Measurements from ENCODE around the gene EREG. TPM values are rescaled to one million over a fixed set of nuclear protein-coding genes. Genes with fewer than 3 reads are reported as not detected.

EREG gene
- total and polyA plus RNA-seq, 7 donors = 0.71 to 5.8 (median 2.0) TPM

GRCh38 chr4:74318276-74318675, 46.7 kb upstream of the EREG start:
- no peak overlapping the region for H3K4me3 ChIP-seq
- 40 to 74% methylated on average over 2 of the region's 2 CpGs for WGBS, 2 donors
- intact Hi-C loops (cut with DNase I) = loop anchor here (10.0 kb wide), 1 partner anchor 123 kb away; no protein-coding TSS in a partner anchor

GRCh38 chr4:74319470-74319869, 45.5 kb upstream of the EREG start:
- Histone ChIP-seq H3K4me1 (peaks cover 0 to 5% (median 0%) of the 10 kb centered on the region in 4 donors), H3K27me3 (no peaks in the 10 kb centered on the region), H3K36me3 (no peaks in the 10 kb centered on the region), H3K4me3 (no peak overlapping the region), H3K9me3 (no peaks in the 10 kb centered on the region), H3K27ac (no peak overlapping the region)
- intact Hi-C loops (cut with DNase I) = loop anchor here (10.0 kb wide), 1 partner anchor 125 kb away; no protein-coding TSS in a partner anchor
- TF ChIP-seq CTCF (IDR thresholded peaks at IDR 0.05) (no peak), POLR2A (IDR thresholded peaks at IDR 0.05) (no peak), EP300 (IDR thresholded peaks at IDR 0.05) (no peak), POLR2AphosphoS5 (IDR thresholded peaks at IDR 0.05) (no peak)
- WGBS, 2 donors = 75 to 84% methylated on average over 6 of the region's 6 CpGs
- no peak for DNase-seq

More at GRCh38 chr4:74318276-74318675, 46.7 kb upstream of the EREG start:
- Histone ChIP-seq H3K27ac (no peak overlapping the region), H3K27me3 (no peaks in the 10 kb centered on the region), H3K9me3 (no peaks in the 10 kb centered on the region), H3K36me3 (no peaks in the 10 kb centered on the region), H3K4me1 (peaks cover 0 to 5% (median 0%) of the 10 kb centered on the region in 4 donors)
- no peak for TF ChIP-seq POLR2A (IDR thresholded peaks at IDR 0.05)
- TF ChIP-seq POLR2AphosphoS5 (IDR thresholded peaks at IDR 0.05) = no peak
- TF ChIP-seq CTCF (IDR thresholded peaks at IDR 0.05) = no peak
- TF ChIP-seq EP300 (IDR thresholded peaks at IDR 0.05) = no peak
- DNase-seq = no peak

GRCh38 chr4:74320559-74321118, 44.3 kb upstream of the EREG start:
- WGBS, 2 donors = 41 to 42% methylated on average over 4 of the region's 4 CpGs
- intact Hi-C loops (cut with DNase I) = no loop called here

GRCh38 chr4:74322301-74322700, 42.6 kb upstream of the EREG start:
- WGBS, 2 donors = 80 to 83% methylated on average over 3 of the region's 3 CpGs
- H3K36me3 ChIP-seq = no peaks in the 10 kb centered on the region
- H3K9me3 ChIP-seq = no peaks in the 10 kb centered on the region
- peaks cover 0 to 5% (median 0%) of the 10 kb centered on the region in 4 donors for H3K4me1 ChIP-seq
- TF ChIP-seq CTCF (IDR thresholded peaks at IDR 0.05) (no peak), POLR2AphosphoS5 (IDR thresholded peaks at IDR 0.05) (no peak), EP300 (IDR thresholded peaks at IDR 0.05) (no peak), POLR2A (IDR thresholded peaks at IDR 0.05) (no peak)
- no peak overlapping the region for H3K4me3 ChIP-seq
- no peak for DNase-seq
- H3K27ac ChIP-seq = no peak overlapping the region
- intact Hi-C loops (cut with DNase I) = no loop called here
- no peaks in the 10 kb centered on the region for H3K27me3 ChIP-seq

More at GRCh38 chr4:74320559-74321118, 44.3 kb upstream of the EREG start:
- Histone ChIP-seq H3K36me3 (no peaks in the 10 kb centered on the region), H3K4me1 (peaks cover 0 to 5% (median 0%) of the 10 kb centered on the region in 4 donors), H3K27me3 (no peaks in the 10 kb centered on the region), H3K9me3 (no peaks in the 10 kb centered on the region), H3K4me3 (no peak overlapping the region), H3K27ac (no peak overlapping the region)
- TF ChIP-seq CTCF (IDR thresholded peaks at IDR 0.05) (peak in 1 of 4 experiments; percentile 16), POLR2A (IDR thresholded peaks at IDR 0.05) (no peak)
- no peak for DNase-seq

- H3K4me3 ChIP-seq = no peak overlapping the region
- no peaks in the 10 kb centered on the region for H3K9me3 ChIP-seq
- H3K27ac ChIP-seq = no peak overlapping the region
- TF ChIP-seq POLR2A (IDR thresholded peaks at IDR 0.05) (no peak), EP300 (IDR thresholded peaks at IDR 0.05) (no peak), CTCF (IDR thresholded peaks at IDR 0.05) (no peak), POLR2AphosphoS5 (IDR thresholded peaks at IDR 0.05) (no peak)
- 84 to 87% methylated on average over 4 of the region's 4 CpGs for WGBS, 2 donors
- no peaks in the 10 kb centered on the region for H3K27me3 ChIP-seq
- no peak for DNase-seq
- no peaks in the 10 kb centered on the region for H3K36me3 ChIP-seq
- intact Hi-C loops (cut with DNase I) = no loop called here
- peaks cover 0 to 5% (median 0%) of the 10 kb centered on the region in 4 donors for H3K4me1 ChIP-seq
Measured at GRCh38 chr4:74323663-74324062, 41.3 kb upstream of the EREG start.
